ENCODE measurements around the gene ETV3.
A peak's percentile ranks its signal among the peaks of the same experiment; 100 is the strongest.

ETV3 gene

GRCh38 chr1:157119448-157119847, 18.7 kb downstream of the ETV3 start:
- peak; percentile 9; the same call in 2 of the 3 replicates for ATAC-seq

GRCh38 chr1:157119008-157119407, 19.2 kb downstream of the ETV3 start:
- ATAC-seq = peak; percentile 9; the same call in 2 of the 3 replicates
- TF ChIP-seq ESRRG (CRISPR knock-in tag; IDR thresholded peaks at IDR 0.05) (no peak), PPARA (CRISPR knock-in tag; IDR thresholded peaks at IDR 0.05; ENCODE audit: borderline replicate concordance) (no peak), TOX (CRISPR knock-in tag; IDR thresholded peaks at IDR 0.05; ENCODE audit: borderline replicate concordance) (no peak), ARNTL (CRISPR knock-in tag; IDR thresholded peaks at IDR 0.05; ENCODE audit: borderline replicate concordance, low read depth) (no peak), ZNF70 (CRISPR knock-in tag; IDR thresholded peaks at IDR 0.05) (no peak), OSR1 (CRISPR knock-in tag; IDR thresholded peaks at IDR 0.05) (no peak), SNAI2 (CRISPR knock-in tag; IDR thresholded peaks at IDR 0.05) (no peak), ISL1 (CRISPR knock-in tag; IDR thresholded peaks at IDR 0.05) (no peak), CSDC2 (CRISPR knock-in tag; IDR thresholded peaks at IDR 0.05) (no peak)
- TF ChIP-seq, protein P1, sequence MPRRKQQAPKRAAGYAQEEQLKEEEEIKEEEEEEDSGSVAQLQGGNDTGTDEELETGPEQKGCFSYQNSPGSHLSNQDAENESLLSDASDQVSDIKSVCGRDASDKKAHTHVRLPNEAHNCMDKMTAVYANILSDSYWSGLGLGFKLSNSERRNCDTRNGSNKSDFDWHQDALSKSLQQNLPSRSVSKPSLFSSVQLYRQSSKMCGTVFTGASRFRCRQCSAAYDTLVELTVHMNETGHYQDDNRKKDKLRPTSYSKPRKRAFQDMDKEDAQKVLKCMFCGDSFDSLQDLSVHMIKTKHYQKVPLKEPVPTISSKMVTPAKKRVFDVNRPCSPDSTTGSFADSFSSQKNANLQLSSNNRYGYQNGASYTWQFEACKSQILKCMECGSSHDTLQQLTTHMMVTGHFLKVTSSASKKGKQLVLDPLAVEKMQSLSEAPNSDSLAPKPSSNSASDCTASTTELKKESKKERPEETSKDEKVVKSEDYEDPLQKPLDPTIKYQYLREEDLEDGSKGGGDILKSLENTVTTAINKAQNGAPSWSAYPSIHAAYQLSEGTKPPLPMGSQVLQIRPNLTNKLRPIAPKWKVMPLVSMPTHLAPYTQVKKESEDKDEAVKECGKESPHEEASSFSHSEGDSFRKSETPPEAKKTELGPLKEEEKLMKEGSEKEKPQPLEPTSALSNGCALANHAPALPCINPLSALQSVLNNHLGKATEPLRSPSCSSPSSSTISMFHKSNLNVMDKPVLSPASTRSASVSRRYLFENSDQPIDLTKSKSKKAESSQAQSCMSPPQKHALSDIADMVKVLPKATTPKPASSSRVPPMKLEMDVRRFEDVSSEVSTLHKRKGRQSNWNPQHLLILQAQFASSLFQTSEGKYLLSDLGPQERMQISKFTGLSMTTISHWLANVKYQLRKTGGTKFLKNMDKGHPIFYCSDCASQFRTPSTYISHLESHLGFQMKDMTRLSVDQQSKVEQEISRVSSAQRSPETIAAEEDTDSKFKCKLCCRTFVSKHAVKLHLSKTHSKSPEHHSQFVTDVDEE (CRISPR knock-in tag; IDR thresholded peaks at IDR 0.05) = no peak

More at GRCh38 chr1:157119448-157119847, 18.7 kb downstream of the ETV3 start:
- TF ChIP-seq ISL1 (CRISPR knock-in tag; IDR thresholded peaks at IDR 0.05) = no peak
- TF ChIP-seq BACH2 (CRISPR knock-in tag; IDR thresholded peaks at IDR 0.05; ENCODE audit: borderline replicate concordance) = no peak
- TF ChIP-seq CSRNP3 (CRISPR knock-in tag; IDR thresholded peaks at IDR 0.05) = no peak
- no peak for TF ChIP-seq ZNF565 (CRISPR knock-in tag; conservative IDR thresholded peaks at IDR 0.05; ENCODE audit: low read depth)
- TF ChIP-seq, protein P2, sequence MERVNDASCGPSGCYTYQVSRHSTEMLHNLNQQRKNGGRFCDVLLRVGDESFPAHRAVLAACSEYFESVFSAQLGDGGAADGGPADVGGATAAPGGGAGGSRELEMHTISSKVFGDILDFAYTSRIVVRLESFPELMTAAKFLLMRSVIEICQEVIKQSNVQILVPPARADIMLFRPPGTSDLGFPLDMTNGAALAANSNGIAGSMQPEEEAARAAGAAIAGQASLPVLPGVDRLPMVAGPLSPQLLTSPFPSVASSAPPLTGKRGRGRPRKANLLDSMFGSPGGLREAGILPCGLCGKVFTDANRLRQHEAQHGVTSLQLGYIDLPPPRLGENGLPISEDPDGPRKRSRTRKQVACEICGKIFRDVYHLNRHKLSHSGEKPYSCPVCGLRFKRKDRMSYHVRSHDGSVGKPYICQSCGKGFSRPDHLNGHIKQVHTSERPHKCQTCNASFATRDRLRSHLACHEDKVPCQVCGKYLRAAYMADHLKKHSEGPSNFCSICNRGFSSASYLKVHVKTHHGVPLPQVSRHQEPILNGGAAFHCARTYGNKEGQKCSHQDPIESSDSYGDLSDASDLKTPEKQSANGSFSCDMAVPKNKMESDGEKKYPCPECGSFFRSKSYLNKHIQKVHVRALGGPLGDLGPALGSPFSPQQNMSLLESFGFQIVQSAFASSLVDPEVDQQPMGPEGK (CRISPR knock-in tag; IDR thresholded peaks at IDR 0.05; ENCODE audit: borderline replicate concordance) = no peak
- TF ChIP-seq, protein P3, sequence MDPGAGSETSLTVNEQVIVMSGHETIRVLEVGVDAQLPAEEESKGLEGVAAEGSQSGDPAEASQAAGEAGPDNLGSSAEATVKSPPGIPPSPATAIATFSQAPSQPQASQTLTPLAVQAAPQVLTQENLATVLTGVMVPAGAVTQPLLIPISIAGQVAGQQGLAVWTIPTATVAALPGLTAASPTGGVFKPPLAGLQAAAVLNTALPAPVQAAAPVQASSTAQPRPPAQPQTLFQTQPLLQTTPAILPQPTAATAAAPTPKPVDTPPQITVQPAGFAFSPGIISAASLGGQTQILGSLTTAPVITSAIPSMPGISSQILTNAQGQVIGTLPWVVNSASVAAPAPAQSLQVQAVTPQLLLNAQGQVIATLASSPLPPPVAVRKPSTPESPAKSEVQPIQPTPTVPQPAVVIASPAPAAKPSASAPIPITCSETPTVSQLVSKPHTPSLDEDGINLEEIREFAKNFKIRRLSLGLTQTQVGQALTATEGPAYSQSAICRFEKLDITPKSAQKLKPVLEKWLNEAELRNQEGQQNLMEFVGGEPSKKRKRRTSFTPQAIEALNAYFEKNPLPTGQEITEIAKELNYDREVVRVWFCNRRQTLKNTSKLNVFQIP (CRISPR knock-in tag; IDR thresholded peaks at IDR 0.05; ENCODE audit: borderline replicate concordance, low read depth) = no peak
- no peak for TF ChIP-seq ZNF8 (CRISPR knock-in tag; IDR thresholded peaks at IDR 0.05)
- TF ChIP-seq ZNF70 (CRISPR knock-in tag; IDR thresholded peaks at IDR 0.05) = no peak
- TF ChIP-seq ZFP3 (CRISPR knock-in tag; IDR thresholded peaks at IDR 0.05) = no peak
- no peak for TF ChIP-seq ARNTL (CRISPR knock-in tag; IDR thresholded peaks at IDR 0.05; ENCODE audit: borderline replicate concordance, low read depth)
- no peak for TF ChIP-seq PPARA (CRISPR knock-in tag; IDR thresholded peaks at IDR 0.05; ENCODE audit: borderline replicate concordance)

GRCh38 chr1:157117527-157118057, 20.6 kb downstream of the ETV3 start:
- TF ChIP-seq ZFP30 (CRISPR knock-in tag; IDR thresholded peaks at IDR 0.05) = no peak
- TF ChIP-seq TOX (CRISPR knock-in tag; IDR thresholded peaks at IDR 0.05; ENCODE audit: borderline replicate concordance) = no peak
- TF ChIP-seq ZNF565 (CRISPR knock-in tag; conservative IDR thresholded peaks at IDR 0.05; ENCODE audit: low read depth) = no peak
- TF ChIP-seq, protein P1 (CRISPR knock-in tag; IDR thresholded peaks at IDR 0.05) = no peak
- no peak for TF ChIP-seq ISL1 (CRISPR knock-in tag; IDR thresholded peaks at IDR 0.05)
- TF ChIP-seq OSR1 (CRISPR knock-in tag; IDR thresholded peaks at IDR 0.05) = no peak
- TF ChIP-seq TCF4 (CRISPR knock-in tag; IDR thresholded peaks at IDR 0.05; ENCODE audit: borderline replicate concordance) = no peak
- no peak for TF ChIP-seq ZNF70 (CRISPR knock-in tag; IDR thresholded peaks at IDR 0.05)
- TF ChIP-seq PPARA (CRISPR knock-in tag; IDR thresholded peaks at IDR 0.05; ENCODE audit: borderline replicate concordance) = no peak
- TF ChIP-seq ESRRG (CRISPR knock-in tag; IDR thresholded peaks at IDR 0.05) = no peak
- TF ChIP-seq ZNF8 (CRISPR knock-in tag; IDR thresholded peaks at IDR 0.05) = no peak
- no peak for TF ChIP-seq BACH2 (CRISPR knock-in tag; IDR thresholded peaks at IDR 0.05; ENCODE audit: borderline replicate concordance)
- no peak for TF ChIP-seq CSDC2 (CRISPR knock-in tag; IDR thresholded peaks at IDR 0.05)
- no peak for ATAC-seq

Data from SK-N-SH treated with all-trans-retinoic acid at 6 μM for 48 hours (cell line).